ENCODE measurements around the gene CLSTN2. TPM values are rescaled to one million over a fixed set of nuclear protein-coding genes. Genes with fewer than 3 reads are reported as not detected.

Gene CLSTN2
- total and polyA plus RNA-seq, 2 experiments from 2014 or later = 3.5 to 7.0 TPM

DNA sequence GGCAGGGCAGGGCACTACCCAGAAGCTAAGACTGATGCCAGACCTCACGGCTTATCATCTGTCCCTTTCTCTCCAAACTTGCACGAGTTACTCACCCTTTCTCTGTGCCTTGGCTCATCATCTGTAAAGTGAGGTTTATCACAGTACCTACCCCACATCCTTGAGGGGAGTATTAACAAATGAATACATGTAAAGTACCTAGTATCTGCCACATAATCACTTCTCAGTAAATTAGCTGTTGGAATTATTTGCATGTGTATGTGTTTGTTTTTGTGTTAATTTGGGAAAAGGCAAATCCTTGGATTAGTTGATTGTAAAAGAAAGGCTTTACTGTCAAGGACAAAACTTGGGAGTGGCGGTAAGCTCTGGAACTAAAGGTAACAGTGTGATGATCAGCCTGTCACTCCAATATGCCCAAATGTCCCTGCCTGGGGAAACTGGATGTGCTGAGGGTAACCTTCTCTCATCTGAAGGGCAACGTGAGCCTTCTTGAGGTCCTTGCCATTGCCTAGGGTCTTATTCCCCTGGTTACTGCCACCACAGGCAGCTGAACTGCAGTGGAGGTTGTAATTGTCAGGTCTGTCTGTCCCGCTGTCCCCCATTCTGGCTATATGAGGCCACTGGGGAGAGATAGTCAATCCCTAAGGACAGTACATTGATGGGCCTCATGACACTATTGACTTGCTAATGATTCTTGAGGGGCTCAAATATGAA, 269.4 kb downstream of the CLSTN2 start:
- Histone ChIP-seq H3K27me3 (peaks cover 1% of the 10 kb centered on the region), H3K36me3 (no peaks in the 10 kb centered on the region), H3K27ac (no peak overlapping the region), H3K4me3 (no peak overlapping the region), H3K9me3 (ENCODE audit: low read depth) (no peaks in the 10 kb centered on the region), H3K4me1 (ENCODE audit: low read depth) (peaks cover 30% of the 10 kb centered on the region)
- DNase-seq (ENCODE audit: low read depth in 1 of 2, low spot score in 1 of 2) = no peak
- TF ChIP-seq, protein P1, sequence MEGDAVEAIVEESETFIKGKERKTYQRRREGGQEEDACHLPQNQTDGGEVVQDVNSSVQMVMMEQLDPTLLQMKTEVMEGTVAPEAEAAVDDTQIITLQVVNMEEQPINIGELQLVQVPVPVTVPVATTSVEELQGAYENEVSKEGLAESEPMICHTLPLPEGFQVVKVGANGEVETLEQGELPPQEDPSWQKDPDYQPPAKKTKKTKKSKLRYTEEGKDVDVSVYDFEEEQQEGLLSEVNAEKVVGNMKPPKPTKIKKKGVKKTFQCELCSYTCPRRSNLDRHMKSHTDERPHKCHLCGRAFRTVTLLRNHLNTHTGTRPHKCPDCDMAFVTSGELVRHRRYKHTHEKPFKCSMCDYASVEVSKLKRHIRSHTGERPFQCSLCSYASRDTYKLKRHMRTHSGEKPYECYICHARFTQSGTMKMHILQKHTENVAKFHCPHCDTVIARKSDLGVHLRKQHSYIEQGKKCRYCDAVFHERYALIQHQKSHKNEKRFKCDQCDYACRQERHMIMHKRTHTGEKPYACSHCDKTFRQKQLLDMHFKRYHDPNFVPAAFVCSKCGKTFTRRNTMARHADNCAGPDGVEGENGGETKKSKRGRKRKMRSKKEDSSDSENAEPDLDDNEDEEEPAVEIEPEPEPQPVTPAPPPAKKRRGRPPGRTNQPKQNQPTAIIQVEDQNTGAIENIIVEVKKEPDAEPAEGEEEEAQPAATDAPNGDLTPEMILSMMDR (IDR thresholded peaks at IDR 0.05; ENCODE audit: low read depth, low read length) = no peak

DNA sequence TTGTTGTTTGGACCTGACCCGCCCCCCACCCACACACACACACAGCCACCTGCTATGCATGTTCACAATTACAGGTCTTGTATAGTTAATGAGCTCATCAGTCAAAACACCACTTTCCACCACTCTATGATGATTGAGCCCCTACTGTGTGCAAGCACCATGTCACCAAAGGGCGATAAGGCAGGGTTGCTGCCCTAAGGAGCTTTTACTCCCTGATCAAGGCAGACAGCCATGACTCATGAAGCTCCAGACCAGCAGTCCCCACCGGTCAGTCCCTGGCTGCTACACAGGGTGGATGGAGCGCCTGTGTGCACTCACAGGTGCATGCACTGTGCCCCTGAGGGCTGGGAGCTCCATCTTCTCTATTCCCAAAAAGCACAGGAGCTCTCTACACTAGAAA, 270.6 kb downstream of the CLSTN2 start:
- H3K9me3 ChIP-seq (ENCODE audit: low read depth) = no peaks in the 10 kb centered on the region
- TF ChIP-seq, protein P1 (IDR thresholded peaks at IDR 0.05; ENCODE audit: low read depth, low read length) = no peak
- H3K4me1 ChIP-seq (ENCODE audit: low read depth) = peaks cover 29% of the 10 kb centered on the region
- H3K27me3 ChIP-seq = peaks cover 11% of the 10 kb centered on the region
- DNase-seq (ENCODE audit: low read depth in 1 of 2, low spot score in 1 of 2) = no peak
- no peak overlapping the region for H3K27ac ChIP-seq
- H3K36me3 ChIP-seq = no peaks in the 10 kb centered on the region
- no peak overlapping the region for H3K4me3 ChIP-seq

DNA sequence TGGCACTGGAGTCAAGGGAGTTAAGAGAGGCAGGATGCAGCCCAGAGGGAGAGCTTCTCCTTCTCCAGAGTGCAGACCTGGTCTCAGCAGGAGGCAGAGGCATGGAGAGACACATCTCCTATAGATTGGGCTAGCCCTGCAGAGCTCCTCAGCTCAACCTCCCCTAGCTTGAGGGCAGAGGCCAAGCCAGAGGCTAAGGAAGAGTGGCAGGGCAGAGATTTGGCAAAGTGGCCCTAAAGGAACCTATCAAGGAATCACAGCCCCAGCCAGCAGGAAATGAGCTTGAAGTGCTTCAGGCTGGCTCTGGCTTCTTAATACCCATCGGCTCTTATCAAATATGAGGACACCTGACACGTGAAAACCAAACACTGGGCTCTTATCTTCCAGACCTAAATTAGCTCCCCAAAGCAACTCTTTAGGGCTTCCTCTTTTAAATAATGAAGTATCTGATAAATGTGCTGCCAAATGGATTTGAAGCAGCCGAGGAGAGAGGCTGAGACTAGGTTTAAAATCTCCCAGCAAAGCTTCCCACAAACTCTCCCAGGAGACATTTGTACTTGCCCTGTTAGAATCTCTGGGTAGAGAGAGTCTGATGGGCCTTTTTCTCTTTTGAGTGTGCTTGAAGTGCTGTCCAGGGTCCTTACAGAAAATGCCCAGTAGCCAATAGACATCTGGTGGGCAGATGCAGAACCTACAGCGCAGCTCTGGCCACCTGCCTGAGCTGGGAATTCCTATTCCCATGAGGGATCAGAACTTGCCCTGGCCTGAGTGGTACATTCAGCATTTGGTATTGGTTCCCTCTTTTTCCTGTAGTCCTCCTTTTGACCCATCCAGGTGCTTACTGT, 271.4 kb downstream of the CLSTN2 start:
- Histone ChIP-seq H3K4me3 (no peak overlapping the region), H3K4me1 (ENCODE audit: low read depth) (peaks cover 29% of the 10 kb centered on the region), H3K27me3 (peaks cover 12% of the 10 kb centered on the region), H3K9me3 (ENCODE audit: low read depth) (no peaks in the 10 kb centered on the region), H3K27ac (no peak overlapping the region), H3K36me3 (no peaks in the 10 kb centered on the region)
- peak; percentile 44 to 88 for DNase-seq (ENCODE audit: low read depth in 1 of 2, low spot score in 1 of 2)
- TF ChIP-seq, protein P1 (IDR thresholded peaks at IDR 0.05; ENCODE audit: low read depth, low read length) = peak; percentile 19

DNA sequence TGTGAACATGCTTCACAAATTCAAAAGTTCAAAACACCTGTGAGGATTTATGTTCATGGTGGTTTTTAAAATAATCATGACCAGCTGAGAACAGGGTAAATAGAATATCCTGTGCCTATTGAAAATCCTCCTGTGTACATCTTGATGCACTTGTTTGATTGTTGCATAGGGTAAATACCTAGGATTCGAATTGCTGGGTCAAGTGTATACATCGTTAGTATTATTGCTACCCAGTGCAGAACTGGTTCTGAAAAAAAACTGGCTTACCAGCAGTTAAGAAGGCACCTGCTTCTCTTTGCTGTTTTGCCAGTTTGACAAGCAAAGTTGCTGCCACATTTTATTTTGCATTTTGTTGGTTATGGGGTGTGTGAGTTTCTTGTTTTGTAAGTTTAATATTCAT, 272.6 kb downstream of the CLSTN2 start:
- H3K4me1 ChIP-seq (ENCODE audit: low read depth) = peaks cover 19% of the 10 kb centered on the region
- no peaks in the 10 kb centered on the region for H3K9me3 ChIP-seq (ENCODE audit: low read depth)
- no peaks in the 10 kb centered on the region for H3K36me3 ChIP-seq
- H3K27me3 ChIP-seq = peaks cover 12% of the 10 kb centered on the region
- TF ChIP-seq, protein P1 (IDR thresholded peaks at IDR 0.05; ENCODE audit: low read depth, low read length) = no peak
- no peak overlapping the region for H3K27ac ChIP-seq
- no peak for DNase-seq (ENCODE audit: low read depth in 1 of 2, low spot score in 1 of 2)
- H3K4me3 ChIP-seq = no peak overlapping the region

DNA sequence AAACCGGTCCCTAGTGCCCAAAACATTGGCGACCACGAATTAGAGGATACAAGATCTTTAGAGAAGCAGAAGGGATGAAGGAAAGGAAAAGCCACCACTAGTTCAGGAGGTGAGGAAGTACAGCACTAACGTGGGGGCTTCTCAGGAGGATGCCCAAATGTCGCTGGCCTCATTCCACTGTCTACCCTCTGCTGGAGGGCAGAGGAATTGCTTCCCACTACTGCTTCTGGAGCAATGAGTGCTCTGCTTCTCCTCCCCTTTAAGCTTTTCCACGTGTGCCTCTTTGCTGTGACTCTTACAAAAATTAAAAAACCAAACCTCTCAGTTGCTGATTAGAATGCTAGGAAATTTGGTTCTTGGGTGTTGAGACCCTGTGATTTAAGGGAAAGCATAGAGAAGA, 281.3 kb downstream of the CLSTN2 start:
- Histone ChIP-seq H3K4me3 (no peak overlapping the region), H3K27me3 (peaks cover 5% of the 10 kb centered on the region)
- TF ChIP-seq, protein P1 (IDR thresholded peaks at IDR 0.05; ENCODE audit: low read depth, low read length) = peak; percentile 41

More for the DNA sequence above, 281.3 kb downstream of the CLSTN2 start:
- DNase-seq (ENCODE audit: low read depth in 1 of 2, low spot score in 1 of 2) = no peak
- Histone ChIP-seq H3K36me3 (no peaks in the 10 kb centered on the region), H3K4me1 (ENCODE audit: low read depth) (peaks cover 8% of the 10 kb centered on the region), H3K27ac (no peak overlapping the region), H3K9me3 (ENCODE audit: low read depth) (no peaks in the 10 kb centered on the region)

Measured in cardiac muscle cell (in vitro differentiated cells and primary cell).